SHP77 (cell line): ENCODE measurements around the gene RAP1GDS1.

Experiments
- DNase-seq, 2 experiments: peaks; one replicate each; lab custom pipeline; 2025; lab: John Stamatoyannopoulos, UW

RAP1GDS1 gene

GRCh38 chr4:98260579-98261404 lies at the start of gene RAP1GDS1:
Gene RAP1GDS1, plus strand, starts transcription at chr4:98261384. Its CDS starts 182 bp downstream, at chr4:98261566.
- DNase-seq = peak; percentile 51 to 80

GRCh38 chr4:98222306-98222705 lies 38.9 kb upstream of the RAP1GDS1 start:
- DNase-seq = no peak

- no peak for DNase-seq
Measured at GRCh38 chr4:98226396-98226795, 34.8 kb upstream of the RAP1GDS1 start.

- DNase-seq = no peak
Measured at GRCh38 chr4:98230961-98231360, 30.2 kb upstream of the RAP1GDS1 start.

- no peak for DNase-seq
Measured at GRCh38 chr4:98232202-98232601, 29.0 kb upstream of the RAP1GDS1 start.

- no peak for DNase-seq
Measured at GRCh38 chr4:98237204-98237603, 24.0 kb upstream of the RAP1GDS1 start.

- no peak for DNase-seq
Measured at GRCh38 chr4:98242063-98242462, 19.1 kb upstream of the RAP1GDS1 start.

GRCh38 chr4:98242538-98242937 lies 18.6 kb upstream of the RAP1GDS1 start:
- DNase-seq = no peak

- DNase-seq = no peak
Measured at GRCh38 chr4:98245226-98245625, 16.0 kb upstream of the RAP1GDS1 start.

- DNase-seq = no peak
Measured at GRCh38 chr4:98248934-98249333, 12.2 kb upstream of the RAP1GDS1 start.

GRCh38 chr4:98249831-98250230 lies 11.4 kb upstream of the RAP1GDS1 start:
- no peak for DNase-seq

- no peak for DNase-seq
Measured at GRCh38 chr4:98253499-98253898, 7.7 kb upstream of the RAP1GDS1 start.

- no peak for DNase-seq
Measured at GRCh38 chr4:98260047-98260578, 1.1 kb upstream of the RAP1GDS1 start.

- no peak for DNase-seq
Measured at GRCh38 chr4:98261405-98262291, 464 bp downstream of the RAP1GDS1 start.

GRCh38 chr4:98262431-98262830 lies 1.2 kb downstream of the RAP1GDS1 start:
- no peak for DNase-seq

GRCh38 chr4:98267498-98267897 lies 6.3 kb downstream of the RAP1GDS1 start:
- no peak for DNase-seq

GRCh38 chr4:98275145-98275544 lies 14.0 kb downstream of the RAP1GDS1 start:
- DNase-seq = no peak

GRCh38 chr4:98283219-98284189 lies 22.3 kb downstream of the RAP1GDS1 start:
- DNase-seq = no peak

- DNase-seq = no peak
Measured at GRCh38 chr4:98284640-98285046, 23.5 kb downstream of the RAP1GDS1 start.

- no peak for DNase-seq
Measured at GRCh38 chr4:98285676-98286075, 24.5 kb downstream of the RAP1GDS1 start.

- no peak for DNase-seq
Measured at GRCh38 chr4:98287328-98287727, 26.1 kb downstream of the RAP1GDS1 start.
